Activated T-helper 9 cell treated with anti-CD3 and anti-CD28 coated beads, Interleukin-2, amount 50 U/mL, for 16 hours (primary cell): ENCODE data around the gene SGSH.

ENCODE experiments used
- DNase-seq: peaks from one replicate; pipeline ENCODE4 v3.0.0-alpha.2; 2020; ENCODE audit warnings: low read depth

Gene SGSH

DNA sequence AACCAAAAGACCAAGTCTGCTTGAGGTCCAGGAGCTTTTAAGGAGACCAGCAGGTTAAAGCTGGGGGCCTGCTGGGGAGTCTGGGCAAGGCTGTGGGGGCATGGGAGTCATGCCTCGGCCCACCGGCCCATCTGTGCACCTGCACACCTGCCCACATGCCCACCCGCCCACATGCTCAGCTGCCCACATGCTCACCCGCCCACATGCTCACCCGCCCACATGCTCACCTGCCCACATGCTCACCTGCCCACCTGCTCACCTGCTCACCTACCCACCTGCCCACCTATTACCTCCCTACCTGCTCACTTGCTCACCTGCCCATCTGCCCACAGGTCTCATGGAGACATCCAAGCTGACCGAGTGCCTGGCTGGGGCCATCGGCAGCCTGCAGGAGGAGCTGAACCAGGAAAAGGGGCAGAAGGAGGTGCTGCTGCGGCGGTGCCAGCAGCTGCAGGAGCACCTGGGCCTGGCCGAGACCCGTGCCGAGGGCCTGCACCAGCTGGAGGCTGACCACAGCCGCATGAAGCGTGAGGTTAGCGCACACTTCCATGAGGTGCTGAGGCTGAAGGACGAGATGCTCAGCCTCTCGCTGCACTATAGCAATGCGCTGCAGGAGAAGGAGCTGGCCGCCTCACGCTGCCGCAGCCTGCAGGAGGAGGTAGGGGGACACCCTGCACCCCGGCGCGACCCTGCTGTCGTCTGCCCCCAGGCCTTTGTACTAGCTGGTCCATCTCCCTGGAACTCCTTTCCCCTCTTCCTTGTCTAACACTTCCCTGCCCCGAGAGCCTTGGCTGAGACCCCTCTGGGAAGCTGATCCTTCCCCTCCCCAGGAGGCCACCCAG lies 36.3 kb downstream of the SGSH start:
- DNase-seq: no peak

DNA sequence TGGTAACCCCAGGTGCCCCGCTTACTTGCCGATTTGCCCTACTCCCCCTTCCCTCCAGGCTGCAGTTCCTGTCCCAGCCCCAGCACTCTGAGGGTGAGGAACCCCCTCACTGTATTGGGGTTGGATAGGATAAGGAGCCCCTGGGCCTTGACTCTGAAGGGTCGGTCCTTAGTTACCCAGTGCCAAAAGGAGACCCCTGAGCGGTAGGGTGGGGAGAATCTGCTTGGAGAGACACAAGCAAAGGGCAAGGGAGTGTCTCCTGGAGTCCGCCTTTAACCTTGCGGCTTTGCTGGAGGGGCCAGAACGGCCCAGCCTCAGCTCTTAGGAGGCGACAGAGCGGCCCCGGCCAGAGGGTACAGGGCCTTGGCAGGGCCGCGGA lies 37.3 kb downstream of the SGSH start:
- no peak for DNase-seq

DNA sequence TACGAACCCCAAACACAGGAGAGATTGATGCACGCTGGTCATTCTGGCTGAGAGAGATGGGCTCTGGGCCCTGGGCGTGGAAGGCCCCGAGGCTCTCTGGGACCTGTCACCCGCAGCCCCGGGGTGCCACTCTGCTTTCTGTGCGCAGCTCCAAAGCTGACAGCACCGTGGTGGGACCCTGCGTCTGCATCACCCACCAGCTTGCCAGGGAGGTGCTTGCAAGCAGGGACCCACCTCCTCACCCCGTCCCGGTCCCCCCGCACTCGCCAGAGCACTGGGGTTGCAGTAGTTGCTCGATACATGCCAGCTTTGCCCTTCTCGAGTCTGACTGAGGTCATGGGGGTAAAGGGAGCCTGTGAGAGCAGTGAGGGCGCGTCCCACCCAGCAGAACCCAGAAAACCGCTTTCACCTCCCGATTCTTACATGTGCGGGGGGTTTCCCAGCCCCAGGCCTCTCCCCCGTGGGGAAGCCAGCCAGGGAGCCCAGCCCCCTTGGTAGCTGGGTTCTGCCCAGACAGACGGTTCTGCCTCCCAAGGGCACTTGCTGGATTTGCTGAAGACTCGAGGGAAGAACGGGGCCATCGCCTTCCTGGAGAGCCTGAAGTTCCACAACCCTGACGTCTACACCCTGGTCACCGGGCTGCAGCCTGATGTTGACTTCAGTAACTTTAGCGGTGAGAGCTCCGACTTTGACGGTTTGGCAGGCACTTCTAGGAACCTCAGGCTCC lies 37.9 kb downstream of the SGSH start:
- DNase-seq: no peak

DNA sequence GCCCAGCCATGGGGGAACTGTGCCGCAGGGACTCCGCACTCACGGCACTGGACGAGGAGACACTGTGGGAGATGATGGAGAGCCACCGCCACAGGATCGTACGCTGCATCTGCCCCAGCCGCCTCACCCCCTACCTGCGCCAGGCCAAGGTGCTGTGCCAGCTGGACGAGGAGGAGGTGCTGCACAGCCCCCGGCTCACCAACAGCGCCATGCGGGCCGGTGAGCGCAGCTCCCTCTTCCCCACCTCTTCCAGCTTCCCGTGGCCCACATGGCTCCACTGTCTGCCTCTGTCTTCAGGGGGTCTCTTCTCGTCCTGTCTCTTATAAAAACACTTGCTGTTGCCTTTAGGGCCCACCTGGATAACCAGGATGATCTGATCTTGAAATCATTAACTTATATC lies 38.7 kb downstream of the SGSH start:
- no peak for DNase-seq

DNA sequence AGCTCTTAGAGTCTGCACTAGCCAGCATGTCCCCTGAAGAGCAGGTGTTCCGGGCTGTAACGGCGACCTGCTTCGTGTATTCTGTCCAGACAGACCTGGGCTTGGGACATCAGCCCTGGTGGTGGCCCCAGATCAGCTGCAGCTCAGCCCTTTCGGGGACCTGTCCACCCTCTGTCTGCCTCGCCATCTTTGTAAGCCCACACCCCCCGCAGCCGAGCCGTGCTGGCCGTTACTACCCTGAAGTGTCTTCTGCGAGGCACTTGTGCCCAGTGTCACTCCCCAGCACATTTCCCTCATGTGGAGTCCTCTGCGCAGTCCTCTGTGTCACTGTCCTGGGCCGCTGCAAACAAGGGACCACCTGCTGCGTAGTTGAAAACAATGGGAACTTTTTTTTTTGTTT lies 39.9 kb downstream of the SGSH start:
- DNase-seq: no peak

DNA sequence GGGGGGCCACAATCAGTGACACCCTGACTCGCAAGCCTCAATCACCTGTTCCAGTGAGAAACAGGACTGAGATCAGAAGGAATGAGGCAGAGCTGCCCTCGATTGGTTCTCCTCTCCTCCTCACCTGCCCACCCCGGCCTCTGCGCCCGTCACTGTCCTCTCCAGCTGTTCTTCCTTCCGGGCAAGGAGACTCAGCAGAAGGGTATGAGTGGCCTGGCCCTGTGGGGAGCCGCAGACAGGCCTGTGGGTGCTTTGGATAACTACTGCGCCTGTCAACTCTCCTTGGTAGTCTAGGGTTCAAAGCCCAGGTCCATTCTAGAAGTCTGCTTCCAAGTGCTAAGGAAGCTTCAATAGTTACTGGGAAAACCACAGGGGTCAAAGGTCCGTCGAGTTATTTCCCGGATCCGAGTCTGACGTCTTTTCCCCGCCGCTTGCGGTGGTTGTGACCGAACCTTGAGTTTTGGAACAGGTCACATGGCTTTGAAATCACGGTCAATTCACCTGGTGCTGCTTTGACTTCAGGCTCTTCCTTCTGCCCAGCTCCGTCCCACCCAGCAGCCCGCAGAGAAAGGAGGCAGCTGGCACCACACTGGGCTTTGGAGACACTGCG lies 42.0 kb downstream of the SGSH start:
- DNase-seq: no peak

DNA sequence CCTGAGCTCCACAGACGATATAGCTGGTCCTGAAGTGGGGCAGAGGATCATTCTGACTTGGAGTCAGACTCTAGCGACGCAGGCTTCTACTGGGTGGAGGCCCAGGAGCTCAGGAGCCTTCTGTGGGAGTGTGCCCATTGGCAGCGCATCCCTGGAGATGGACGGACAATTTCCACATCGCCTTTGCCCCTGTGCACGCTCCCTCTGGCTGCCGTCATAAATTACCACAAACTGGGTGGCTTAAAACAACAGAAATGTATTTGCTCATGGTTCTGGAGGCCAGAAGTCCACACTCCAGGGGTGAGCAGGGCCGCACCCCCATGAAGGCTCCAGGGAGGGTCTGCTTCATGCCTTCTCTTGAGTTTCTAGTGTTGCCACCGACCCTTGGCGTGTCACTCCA lies 43.4 kb downstream of the SGSH start:
- no peak for DNase-seq

DNA sequence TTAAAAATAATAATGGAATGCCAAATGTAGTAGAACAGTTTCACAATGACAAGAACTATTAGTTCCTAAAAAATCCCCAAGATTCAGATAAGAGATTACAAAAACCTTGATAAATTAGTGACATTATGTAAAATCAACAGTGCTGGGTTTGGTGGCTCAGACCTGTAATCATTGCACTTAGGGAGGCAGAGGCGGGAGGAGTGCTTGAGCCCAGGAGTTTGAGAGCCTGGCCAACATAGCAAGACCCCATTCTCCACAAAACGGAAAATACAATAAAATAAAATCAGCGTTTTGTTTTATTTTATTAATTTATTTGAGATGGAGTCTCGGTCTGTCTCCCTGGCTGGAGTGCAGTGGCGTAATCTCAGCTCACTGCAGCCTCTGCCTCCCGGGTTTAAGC lies 46.2 kb downstream of the SGSH start:
- no peak for DNase-seq

DNA sequence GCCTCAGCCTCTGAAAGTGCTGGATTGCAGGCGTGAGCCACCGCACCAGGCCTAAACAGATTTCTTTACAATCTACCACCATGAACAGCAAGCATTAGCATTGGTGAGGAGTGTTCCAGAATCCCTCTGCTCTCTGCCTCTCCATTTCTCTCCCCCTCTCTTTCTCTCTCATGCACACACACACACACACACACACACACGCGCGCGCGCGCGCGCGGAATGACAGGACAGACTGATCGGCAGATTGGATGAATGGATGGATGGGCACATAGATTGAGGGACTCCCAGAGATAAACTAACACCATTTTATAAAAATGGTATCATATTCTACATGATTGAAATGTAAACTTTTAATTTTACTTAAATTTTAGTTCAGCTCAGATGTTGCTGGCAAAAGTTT lies 47.0 kb downstream of the SGSH start:
- no peak for DNase-seq

DNA sequence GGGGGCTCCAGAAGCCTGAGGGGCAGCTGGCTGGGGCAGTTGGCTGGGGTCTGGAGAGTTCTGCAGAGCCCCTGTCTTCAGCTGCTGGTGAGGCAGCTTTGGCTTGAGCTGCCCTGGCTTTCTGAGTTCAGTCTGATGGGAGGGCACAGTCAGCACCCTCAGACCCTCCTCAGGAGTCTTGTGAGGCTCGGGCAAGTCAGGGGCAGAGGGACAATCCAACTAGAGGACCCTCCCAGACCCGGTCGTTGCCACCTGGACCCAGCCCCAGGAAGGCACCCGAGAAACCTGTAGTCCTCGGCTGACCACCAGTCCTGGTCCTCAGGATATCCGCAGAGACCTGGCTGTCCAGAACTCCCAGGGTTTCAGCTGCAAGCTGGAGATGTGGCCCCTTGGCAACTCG lies 48.5 kb downstream of the SGSH start:
- DNase-seq: no peak

DNA sequence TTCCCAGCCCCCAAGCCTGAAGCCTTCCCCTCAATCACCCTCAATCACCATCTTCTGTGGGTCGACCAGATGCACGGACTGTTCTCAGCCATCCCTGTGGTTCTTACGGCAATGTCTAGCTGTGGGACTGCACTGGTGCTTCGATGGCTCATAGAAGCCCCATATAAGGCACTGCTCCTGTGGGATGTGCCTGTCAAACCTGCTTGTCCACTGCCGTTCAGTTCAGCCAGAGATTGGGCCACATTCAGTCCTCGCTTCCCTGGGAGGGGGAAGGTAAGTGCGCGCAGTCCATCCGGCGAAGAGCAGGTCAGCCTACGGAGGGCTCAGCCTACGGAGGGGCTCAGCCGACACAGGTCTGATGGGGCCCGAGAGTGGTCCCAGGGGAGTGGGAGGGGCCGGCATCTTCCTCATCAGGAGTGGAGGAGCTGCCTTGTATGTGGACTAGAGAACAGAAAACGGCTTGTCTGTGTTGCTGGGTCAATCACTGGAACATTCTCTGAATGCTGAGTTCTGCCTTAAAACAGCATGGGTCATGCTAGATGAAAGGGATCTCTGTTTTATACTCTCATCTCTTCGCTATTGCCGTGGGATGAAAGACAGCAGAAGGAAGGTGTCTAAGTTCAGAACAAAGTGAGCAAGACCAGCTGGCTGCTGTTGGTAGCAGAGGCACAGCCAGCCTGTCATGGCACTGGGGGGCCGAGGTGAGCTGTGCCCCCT lies 50.2 kb downstream of the SGSH start, which contains the start of gene CARD14:
Gene CARD14 (plus strand): TSS at position 247 of the 717 bp plus-strand sequence. CDS start 11,409 bp downstream, outside the sequence.
- no peak for DNase-seq

DNA sequence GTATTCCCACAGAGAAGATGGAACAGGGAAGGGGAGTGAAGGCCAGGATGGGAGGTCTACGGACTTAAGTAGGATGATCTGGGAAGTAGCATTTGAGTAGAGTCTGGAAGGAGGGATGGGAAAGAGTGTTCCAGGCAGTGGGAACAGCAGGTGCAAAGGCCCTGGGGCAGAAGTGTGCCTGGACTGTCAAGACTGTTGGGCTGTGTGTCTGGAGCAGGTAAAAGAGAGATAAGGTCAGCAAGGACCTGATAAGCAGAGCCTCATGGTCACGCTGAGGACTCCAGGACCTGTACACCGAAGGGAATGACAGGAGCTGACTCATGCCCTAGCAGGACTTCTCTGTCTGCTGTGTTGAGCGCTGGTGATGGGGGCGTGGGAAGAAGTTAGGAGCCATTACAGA lies 51.0 kb downstream of the SGSH start:
- DNase-seq: no peak

DNA sequence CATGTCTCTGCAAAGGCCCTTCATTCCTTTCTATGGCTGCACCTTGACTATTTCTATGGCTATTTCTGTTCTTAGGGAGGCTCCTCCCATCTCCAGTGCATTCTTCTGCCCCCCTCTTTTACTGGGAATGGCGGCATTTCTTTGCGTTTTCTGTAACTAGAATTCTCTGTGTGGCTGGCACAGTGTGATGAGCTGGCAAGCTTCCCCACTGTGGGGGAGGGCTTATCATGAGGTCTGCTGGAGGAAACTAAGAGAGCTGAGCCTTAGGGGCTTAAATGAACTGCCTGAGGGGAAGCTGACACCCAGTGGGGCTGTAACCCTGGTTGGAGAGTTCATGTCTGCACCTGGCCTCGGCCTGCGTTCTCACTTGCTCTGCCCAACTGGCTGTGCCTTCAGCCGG lies 51.8 kb downstream of the SGSH start:
- no peak for DNase-seq

DNA sequence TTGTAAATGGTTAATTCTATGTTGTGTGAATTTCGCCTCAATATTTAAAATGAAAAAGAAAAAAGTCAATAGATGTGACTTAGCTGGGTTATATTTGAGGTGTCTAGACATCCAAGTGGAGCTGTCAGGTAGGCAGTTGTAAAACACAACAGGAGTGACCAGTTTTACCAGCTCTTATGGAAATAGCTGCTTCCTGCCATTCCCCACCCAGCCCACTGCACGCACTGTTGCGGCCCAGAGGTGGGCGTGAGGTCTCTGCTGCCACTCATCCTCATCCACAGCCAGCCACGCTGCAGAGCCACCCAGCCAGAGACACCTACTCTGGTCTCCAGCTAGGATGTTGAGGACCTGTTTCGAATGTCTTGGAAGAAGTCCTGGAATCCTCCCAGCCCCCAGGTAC lies 53.7 kb downstream of the SGSH start:
- DNase-seq: no peak

DNA sequence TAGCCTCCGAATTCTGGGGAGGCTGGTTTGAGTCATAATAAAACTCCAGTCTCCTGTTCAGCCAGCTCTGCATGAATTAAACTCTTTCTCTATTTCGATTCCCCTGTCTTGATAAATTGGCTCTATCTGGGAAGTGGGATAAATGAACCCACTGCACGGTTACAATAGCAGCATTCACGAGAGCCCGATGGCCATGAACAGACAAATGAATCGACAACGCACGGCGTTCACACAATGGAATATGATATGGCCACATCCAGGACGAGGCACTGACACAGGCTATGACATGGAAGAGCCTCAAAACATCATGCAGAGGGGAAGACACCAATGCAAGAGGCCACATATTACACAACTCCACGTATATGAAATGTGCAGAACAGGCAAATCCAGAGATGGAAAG lies 55.9 kb downstream of the SGSH start:
- DNase-seq: no peak

DNA sequence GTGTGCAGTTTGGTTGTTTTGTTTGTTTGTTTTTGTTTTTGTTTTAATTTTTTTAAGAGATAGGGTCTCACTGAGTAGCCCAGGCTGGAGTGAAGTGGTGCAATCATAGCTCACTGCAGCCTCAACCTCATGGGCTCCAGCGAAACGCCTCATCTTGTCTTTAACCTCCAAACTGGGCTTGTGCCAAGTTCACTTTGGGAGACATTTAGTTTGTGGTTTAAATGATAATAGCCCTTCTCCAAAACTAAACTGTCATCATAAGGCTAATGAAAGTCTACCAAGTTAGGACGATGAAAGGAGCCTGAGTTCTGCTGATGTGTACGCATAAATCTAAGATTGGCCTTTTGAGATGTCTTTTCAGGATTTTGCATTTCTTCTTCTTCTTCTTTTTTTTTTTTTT lies 56.8 kb downstream of the SGSH start:
- DNase-seq: no peak

DNA sequence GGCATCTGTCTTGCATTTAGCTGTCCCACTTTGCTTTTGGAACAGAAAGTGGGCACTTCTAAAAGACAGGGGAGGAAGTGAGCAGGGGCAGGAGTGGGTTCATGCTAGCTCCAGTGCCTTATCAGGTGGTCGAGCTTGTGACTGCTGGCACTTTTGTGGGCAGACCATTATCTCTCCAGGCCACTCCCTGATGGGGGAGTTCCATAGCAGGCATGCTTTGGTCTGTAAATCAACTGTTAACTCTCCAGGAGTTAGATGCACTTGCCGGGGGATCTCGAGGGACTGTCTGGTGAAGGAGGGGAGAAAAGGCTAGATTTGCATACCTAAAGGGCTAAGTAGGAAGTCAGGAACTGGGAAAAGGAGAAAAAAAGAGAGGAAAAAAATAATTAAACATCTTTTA lies 59.6 kb downstream of the SGSH start:
- no peak for DNase-seq
